ENCODE measurements around the gene OSMR. TPM values are rescaled to one million over a fixed set of nuclear protein-coding genes. Genes with fewer than 3 reads are reported as not detected.

OSMR gene
- total RNA-seq, 1 experiment from 2014 or later, result 5.5 TPM

DNA sequence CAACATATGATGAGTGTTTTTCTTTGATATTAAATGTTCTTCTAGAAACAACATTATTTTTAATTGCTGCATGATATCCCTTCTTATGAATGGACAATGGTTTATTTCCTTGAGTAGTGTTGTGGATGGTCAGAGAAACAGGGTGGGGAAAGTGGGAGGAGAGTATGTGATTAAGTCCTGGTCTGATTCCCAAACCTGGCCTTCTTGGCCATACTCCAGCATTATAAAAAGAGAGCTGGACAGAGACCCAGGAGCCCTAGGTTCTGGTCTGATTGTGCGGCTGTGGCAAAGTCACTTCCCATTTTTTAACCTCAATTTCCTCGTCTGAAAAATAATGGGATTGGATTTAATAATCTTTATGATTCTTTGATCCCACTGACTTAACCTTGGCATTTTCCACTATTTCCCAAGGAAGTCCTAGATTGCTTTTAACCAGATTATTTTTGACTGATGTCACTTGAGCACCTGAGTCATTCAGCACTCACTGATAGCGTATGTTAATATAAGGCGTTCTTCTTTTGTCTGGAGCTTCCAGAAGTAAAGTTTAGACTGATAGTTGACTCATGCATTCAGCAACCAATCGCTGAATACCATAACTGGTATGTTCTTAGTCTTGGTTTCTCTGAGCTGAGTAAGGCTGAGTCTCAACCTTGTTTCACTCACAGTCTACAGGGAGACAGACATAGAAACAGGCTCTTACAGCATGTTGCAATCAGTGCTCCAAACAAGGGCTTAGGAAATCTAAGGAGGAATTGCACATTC is 26.2 kb downstream of the OSMR start:
- peak; percentile 90 for DNase-seq (ENCODE audit: low read depth)

DNA sequence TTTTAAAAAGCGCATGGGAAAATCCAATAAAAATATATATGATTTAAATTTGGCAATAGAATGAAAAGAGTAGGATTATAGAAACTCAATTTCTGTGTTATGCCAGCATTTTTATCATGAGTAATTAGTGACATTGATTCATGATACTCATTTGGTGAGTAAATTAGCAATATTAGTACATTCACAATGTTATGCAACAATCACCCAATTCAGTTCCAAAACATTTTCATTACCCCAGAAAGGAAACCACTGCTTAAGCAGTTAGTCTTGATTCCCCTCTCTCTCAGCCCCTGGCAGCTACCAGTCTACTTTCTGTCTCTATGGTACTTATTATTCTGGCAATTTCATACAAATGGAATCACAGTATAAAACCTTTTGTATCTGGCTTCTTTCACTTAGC is 27.0 kb downstream of the OSMR start:
- no peak for DNase-seq (ENCODE audit: low read depth)

DNA sequence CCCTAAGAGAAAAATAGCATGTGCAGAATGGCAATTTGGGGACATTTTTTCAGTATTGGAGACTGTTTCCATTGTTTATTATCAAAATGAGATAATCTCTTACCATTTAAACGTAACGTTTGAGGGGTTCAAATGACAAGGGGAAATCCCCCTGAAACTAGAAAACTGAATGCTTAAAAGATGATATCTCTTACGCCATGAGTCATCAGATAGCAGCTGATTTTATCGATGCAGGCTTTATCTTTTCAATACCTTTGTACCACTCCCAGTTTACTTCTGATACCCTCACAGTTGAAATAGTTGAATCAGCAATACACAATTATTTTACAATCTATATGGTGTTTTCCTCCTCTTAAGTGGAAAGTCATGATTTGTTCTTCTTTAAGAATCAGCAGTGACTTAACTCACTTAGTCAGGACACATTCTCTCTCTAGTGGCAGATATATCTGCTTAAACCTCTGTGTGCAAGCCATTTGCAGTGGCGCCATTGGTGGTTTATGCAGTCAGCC is 29.2 kb downstream of the OSMR start:
- no peak for DNase-seq (ENCODE audit: low read depth)

DNA sequence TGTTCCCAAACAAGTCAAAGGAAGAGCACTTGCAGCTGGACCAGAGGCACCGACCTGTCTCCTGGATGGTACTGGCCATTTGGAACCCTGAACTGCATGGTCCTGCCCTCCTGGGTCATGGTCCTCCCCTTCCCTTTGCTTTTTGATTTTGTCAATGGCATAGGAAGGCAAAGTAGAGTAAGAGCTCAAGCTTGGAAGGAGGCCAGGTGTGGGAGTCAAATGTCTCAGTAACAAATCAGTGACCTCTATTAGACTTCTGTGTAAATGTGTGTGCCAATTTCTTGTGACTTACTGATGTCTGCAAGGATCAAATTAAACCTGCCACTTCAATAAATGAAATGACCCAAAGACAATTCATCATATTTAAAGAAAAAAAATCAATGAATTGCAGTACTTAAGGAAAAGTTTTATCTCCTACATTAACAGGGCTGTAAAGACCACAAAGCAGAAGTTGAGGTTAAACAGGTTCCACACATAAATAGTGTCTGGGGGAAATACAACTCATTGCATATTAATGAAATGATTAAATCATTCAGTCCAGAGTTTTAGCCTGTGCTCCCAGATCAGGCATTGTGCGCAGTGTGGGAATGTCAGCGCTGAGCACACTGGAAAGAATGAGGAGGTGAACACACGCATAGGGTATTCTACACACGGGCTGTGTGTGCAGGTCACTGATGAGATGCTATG is 32.7 kb downstream of the OSMR start:
- DNase-seq (ENCODE audit: low read depth), result no peak

DNA sequence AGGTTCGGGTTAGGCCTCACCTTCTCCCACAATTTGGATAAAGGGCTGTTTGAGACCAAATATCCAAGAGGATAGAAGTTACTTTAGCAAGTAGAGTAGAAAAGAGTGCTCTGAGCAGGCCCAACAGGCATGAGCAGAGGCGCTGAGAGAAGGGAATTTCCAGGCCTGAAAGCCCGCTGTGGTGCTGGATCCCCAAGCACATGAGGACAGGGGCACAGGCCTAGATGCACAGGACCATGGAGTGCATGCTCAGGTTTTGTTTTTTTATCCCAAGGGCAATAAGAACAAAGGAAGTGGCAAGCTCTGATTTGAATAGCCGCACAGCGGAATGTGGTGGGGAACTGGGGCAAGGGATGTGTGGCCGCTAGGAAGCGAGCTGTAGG is 33.3 kb downstream of the OSMR start:
- no peak for DNase-seq (ENCODE audit: low read depth)

DNA sequence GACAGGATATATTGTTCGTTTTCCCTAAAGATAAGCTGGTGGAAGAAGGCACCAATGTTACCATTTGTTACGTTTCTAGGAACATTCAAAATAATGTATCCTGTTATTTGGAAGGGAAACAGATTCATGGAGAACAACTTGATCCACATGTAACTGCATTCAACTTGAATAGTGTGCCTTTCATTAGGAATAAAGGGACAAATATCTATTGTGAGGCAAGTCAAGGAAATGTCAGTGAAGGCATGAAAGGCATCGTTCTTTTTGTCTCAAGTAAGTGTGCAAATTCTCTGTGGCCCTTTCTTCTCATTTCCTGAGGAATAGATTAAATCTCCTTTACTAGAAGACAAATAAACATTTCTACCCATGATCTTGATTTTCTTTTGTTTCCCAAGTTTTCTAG is 38.0 kb downstream of the OSMR start:
- DNase-seq (ENCODE audit: low read depth), result no peak

DNA sequence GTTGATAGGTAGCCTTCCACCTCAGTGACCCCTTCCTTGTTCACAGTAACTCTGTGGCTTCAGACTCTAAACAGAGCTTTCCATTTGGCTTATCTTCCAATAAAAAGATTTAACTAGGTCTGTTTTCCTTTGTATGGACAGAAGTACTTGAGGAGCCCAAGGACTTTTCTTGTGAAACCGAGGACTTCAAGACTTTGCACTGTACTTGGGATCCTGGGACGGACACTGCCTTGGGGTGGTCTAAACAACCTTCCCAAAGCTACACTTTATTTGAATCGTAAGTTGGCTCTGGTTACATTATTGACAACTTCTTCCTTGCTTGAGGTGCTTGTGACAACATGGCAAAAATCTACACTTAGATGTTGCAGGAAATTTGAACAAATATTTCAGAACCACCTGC is 39.4 kb downstream of the OSMR start:
- DNase-seq (ENCODE audit: low read depth), result no peak

DNA sequence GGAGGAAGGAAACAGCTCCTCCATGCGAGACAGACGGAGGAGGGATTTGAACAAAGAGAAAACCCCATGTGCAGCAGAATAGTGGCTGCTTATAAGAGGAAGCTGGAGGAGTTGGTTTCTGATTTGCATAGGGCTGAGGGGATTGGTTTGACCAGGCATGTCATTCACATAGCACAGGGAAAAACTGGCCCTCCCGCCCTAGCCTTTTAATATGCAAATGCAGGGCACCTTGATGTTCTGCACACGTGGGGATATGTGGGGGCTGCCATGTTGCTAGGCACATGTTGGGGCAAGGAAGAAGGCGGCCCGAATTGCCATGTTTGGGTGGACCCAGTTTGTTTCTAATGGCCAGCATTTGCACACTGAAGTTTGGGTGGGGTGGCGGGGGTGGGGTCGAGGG is 42.2 kb downstream of the OSMR start:
- no peak for DNase-seq (ENCODE audit: low read depth)

DNA sequence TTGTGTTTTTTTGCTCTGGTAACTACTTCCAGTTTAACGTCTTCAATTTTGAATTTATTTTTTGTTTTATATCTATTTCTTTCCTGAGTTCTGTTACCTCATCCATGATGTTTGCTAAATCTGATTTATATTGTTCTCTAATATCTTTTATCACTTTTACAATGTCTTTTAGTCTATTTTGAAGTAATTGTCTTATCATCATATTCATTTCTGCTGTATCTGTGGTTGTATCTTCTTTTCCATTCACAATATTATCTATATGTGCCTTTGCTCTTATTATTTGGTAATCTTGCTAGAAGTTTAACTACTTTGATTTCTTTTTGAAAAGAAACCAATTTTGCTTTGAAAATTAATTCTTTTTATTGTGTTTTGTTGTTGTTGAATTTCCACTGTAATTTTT is 43.6 kb downstream of the OSMR start:
- DNase-seq (ENCODE audit: low read depth), result no peak

DNA sequence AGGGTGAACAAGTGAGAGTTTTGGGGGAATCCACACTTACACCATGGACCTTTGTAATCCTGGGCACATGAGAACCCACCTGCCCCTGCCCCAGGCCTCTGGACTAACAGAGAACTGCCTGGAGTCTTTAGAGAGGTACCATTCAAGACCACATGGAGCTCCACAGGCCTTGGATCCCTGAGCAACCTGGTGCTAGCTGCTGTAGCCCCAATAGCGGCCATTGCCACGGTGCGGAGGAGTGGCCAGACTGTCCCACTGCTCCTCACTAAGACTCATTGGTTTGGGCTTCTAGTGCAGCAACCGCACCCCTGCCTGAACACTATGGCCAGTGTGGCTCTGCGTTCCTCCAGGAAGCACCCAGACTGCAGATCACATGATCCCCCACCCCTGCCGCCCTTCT is 45.8 kb downstream of the OSMR start:
- DNase-seq (ENCODE audit: low read depth), result no peak

DNA sequence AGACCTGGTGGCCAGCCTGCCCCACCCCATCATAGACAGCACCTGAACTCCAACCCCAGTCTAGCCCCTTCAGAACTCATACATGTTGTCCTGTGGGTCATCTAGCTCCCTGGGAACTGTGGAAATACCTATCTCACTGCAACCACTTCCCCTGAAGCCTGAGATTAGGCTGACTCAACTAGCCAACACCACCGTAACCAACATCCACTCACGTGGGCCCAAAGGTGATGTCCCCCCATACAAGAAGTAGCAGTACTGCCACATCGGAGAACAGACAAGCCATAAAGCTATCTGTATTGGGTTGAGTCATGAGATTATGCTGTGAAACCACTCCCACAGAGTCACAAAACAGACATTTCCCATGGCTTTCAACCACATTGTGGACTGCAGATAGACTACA is 46.6 kb downstream of the OSMR start:
- no peak for DNase-seq (ENCODE audit: low read depth)

DNA sequence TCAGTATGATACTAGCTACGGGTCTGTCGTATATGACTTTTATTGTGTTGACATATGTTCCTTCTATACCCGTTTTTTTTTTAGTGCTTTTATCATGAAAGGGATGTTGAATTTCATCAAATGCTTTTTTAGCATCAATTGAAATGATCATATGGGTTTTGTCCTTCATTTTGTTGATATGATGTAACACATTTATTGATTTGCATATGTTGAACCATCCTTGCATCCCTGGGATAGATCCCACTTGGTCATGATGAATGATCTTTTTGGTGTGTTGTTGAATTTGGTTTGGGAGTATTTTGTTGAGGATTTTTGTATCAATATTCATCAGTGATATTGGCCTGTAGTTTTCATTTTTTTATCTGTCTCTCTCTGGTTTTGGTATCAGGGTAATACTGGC is 50.9 kb downstream of the OSMR start:
- no peak for DNase-seq (ENCODE audit: low read depth)

DNA sequence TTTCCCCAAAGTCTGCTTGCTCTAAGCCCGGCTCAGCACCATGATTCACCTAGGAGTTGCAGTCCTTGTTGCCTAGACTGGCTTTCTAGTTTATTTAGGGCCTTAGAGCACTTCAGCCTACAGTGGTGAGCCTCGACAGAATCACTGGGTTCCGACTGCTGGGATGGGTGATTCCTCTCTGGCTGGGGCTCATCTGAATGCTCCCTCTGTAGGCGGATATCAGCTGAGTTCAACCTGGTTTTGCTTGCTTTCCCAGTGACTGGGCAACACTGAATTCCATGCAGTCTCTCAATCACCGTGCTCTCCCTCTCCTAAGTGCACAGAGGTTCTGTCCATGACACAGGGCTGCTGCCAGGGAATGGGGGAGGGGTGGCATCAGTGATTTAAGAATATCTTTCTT is 54.1 kb downstream of the OSMR start:
- no peak for DNase-seq (ENCODE audit: low read depth)

DNA sequence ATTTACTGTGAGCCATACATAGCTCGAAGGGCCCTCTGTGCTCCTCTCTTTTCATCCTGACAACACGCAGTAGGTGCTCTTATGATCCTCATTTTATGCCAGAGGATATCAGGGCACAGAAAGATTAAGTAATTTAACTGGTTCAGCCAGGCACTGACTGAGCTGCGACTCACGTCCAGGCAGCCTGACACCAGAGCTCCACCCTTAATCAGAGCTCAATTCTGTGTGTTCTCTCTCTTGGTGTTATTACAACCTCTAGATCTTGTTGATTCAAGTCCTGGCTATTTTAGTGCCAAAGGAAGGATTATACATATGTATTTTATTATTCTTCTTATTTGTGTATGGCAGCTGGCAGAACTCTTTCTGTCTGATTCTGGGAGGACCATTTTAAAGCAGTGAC is 59.7 kb downstream of the OSMR start:
- no peak for DNase-seq (ENCODE audit: low read depth)

DNA sequence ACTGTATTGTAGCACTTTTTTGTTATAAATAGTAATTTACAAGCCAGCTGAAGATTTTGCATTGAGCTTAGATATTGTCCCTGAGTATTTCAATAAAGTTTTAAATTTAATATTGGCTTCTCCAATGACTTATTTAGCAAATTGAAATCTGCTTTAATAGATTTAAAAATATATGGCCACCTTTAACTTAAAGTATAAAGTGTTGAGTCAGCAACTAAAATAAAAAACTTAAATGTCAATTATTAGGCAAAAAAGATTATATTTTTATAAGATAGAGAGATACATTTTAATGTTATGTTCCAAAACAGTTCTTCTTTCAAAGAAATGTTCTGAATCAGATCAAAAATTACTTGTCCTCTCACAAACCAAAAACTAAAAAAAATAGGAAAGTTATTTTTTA is 60.7 kb downstream of the OSMR start:
- no peak for DNase-seq (ENCODE audit: low read depth)

DNA sequence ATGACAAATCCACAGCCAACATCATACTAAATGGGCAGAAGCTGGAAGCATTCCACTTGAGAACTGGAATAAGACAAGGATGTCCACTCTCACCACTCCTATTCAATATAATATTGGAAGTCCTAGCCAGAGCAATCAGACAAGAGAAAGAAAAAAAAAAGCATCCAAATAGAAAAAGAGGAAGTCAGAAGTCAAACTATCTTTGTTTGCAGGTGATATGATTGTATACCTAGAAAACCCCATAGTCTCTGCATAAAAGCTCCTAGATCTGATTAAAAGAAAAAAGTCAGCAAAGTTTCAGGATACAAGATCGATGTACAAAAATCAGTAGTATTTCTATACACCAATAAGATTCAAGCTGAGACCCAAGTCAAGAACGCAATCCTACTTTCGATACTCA is 66.1 kb downstream of the OSMR start:
- DNase-seq (ENCODE audit: low read depth), result no peak

DNA sequence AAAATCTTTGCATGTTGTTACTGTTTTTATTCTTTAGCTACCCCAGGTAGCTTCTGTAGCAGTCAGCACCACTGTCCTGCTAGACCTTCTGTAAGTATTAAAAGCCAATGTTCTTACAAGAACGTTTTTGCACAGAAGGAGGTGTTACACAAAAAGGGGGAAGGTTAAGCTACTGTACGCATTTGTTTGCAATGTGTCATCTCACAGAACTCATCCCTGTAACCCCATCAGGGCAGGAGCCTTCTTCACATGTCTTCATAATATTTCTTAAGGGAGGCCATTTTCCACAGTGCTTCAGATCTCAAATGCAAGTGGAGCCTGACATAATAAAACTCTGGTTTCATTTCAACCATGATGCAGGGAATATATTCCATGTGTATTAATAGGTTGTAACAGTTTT is 67.9 kb downstream of the OSMR start:
- DNase-seq (ENCODE audit: low read depth), result no peak

DNA sequence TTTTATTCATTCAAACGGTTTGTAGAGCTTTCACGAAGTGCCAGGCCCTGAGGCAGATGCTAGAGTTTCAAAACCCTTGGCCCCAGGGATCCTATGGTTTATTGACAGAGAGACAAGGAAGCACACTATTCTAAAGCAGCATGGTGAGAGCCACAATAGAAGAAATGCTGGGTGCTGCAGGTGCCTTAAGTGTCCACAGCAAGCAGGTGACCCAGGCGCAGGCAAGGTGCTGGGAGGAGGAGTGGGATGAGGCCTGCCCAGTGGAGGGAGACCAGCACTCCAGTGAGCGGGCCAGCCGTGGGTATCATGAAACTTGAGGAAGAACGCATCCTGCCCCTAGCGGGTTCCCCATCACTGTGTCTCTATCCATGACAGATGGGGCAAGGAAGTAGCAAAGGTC is 71.0 kb downstream of the OSMR start:
- no peak for DNase-seq (ENCODE audit: low read depth)

DNA sequence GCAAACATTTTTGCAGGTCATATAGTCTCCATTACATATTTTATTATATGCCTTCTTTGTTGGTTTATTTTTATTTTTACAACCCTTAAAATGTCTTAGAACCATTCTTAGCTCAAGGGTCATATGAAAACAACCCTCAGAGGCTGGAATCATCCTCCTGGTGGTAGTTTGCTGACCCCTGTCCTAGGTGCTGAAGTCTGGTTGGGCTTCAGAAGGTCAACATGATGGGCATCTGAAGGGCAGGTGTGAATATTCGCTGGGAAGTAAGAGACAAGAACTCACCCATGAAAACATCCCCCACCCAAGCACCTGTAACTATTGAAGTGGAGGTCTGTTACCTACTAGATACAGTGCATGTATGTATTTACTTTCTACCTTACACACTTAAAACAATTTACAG is 75.4 kb downstream of the OSMR start:
- no peak for DNase-seq (ENCODE audit: low read depth)

DNA sequence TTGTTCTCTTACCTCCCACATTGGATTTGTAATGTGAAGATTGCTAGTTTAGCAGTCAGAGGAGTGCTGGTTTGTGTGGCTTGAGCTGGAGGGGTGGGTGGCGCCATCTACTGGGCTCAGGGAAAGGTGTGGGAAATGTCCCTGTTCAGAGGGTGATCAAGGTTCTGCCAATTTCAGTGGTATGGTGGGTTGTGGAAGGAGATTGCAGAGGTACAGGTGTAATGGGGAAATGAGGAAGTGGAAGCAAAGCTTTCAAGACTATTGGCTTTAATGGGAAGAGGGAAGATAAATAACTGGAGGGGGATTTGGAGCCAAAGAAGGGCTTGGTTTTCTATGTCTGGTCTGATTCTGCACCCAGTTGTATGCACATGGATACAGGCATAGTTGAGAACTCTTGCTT is 76.4 kb downstream of the OSMR start:
- peak; percentile 66 for DNase-seq (ENCODE audit: low read depth)

DNA sequence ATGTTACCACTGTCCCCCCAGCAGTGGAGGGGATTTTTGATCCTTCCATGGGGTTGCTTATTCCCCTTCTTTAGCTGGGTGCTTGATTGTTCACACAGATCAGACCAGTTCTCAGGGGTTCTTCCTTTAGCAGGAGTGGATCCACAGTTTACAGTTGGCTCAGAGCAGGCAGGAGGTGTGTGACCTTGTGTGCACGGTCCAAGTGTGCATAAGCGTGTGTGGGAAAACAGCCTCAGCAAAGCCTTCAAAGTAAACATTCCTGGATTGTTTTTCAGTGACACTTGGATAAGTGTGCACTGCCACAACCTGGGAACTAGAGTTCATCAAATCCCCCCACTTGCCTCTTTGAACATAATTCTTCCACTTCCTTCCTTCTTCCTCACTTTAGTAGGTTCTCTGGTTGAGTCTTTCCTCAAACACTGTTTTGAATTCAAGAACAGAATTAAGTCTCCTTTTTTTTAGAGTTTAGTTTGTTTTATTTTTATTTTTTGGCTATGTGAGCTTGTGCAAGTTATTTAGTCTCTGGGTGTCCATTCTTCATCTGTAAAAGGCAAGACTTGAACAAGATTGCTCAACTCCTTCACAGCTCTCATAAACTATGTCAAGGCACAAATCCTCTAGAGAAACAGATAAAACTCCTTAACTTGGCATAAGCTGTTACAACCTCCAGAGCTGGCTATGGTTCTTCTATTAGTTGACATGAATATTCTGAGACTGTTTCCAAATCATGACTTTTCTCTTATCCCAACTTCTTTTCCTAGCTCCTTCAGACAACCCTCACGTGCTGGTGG is 78.0 kb downstream of the OSMR start:
- DNase-seq (ENCODE audit: low read depth), result no peak

DNA sequence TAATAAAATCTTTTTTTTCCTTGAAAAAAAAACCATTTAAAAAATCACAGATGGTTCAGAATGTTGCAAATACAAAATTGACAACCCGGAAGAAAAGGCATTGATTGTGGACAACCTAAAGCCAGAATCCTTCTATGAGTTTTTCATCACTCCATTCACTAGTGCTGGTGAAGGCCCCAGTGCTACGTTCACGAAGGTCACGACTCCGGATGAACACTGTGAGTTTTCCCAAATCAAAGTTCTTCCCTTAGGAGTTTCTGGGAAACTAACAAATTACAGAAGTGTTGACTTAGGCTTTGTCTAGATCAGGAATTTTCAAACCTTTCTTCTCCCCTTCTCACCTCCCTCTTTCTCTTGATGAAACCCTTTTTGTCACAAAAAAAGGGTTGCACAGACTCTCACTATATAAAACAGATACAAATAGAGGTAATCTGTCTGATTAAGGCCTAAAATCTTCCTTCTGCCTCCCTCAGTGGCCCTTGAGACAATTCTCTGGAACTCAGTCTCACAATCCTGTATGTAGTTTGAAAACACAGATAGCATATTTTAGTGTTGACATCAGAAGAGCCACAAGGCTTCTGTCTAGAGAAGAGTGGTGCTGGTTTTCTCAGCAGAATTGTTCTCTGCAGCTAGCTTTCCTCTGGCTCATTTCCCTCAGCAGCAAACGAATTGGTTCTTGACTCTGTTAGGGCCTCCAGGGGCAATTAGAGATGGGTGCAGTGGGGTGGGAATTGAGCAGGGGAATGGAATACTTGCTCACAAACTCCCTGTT is 79.5 kb downstream of the OSMR start:
- peak; percentile 3 for DNase-seq (ENCODE audit: low read depth)

Measured in Daoy (cell line).